Upper lobe of left lung (tissue), 6 donors: ENCODE data around the gene ARHGAP45. TPM values are rescaled to one million over a fixed set of nuclear protein-coding genes. Genes with fewer than 3 reads are reported as not detected.

Experiments used
- ATAC-seq, 2 donors: fragments of 200-7000 bp; cut with Tn5 transposase; one replicate each; pipeline ENCODE4 v1.9.1; 2022; ENCODE audit warnings: mild to moderate bottlenecking in 2 of 2, moderate library complexity in 2 of 2; ENCODE audit not compliant: low FRiP score in 2 of 2
- DNase-seq, 2 donors: peaks; one replicate each; pipeline ENCODE4 v3.0.0-alpha.2; 2019 to 2020
- H3K27ac ChIP-seq, 4 donors: fragments of 200-600 bp; sonication (generic); one replicate each; pipeline ENCODE4 v1.5.1; 2016 to 2019
- H3K27me3 ChIP-seq, 4 donors: fragments of 200-600 bp; sonication (generic); one replicate each; pipeline ENCODE4 v1.5.1; 2017 to 2019
- H3K36me3 ChIP-seq, 4 donors: fragments of 200-600 bp; sonication (generic); one replicate each; pipeline ENCODE4 v1.5.1; 2016 to 2019
- H3K4me1 ChIP-seq, 4 donors: fragments of 200-600 bp; sonication (generic); one replicate each; pipeline ENCODE4 v1.5.1; 2018 to 2019
- H3K4me3 ChIP-seq, 4 donors: fragments of 200-600 bp; sonication (generic); one replicate each; pipeline ENCODE4 v1.5.1; 2017 to 2019; ENCODE audit warnings: mild to moderate bottlenecking in 2 of 4, moderate library complexity in 1 of 4
- H3K9me3 ChIP-seq, 4 donors: fragments of 200-600 bp; sonication (generic); one replicate each; pipeline ENCODE4 v1.5.1; 2018 to 2019
- EP300 ChIP-seq, 4 donors: sonication (generic); formaldehyde crosslinking; IDR thresholded peaks; one replicate each; pipeline ENCODE4 v1.5.1; 2017; ENCODE audit warnings: antibody characterized with exemption in 4 of 4, control low read depth in 2 of 4
- POLR2A ChIP-seq, 4 donors: fragments of 450-650 bp; IDR thresholded peaks; one replicate each; pipeline ENCODE4 v1.5.1; 2016 to 2017; ENCODE audit warnings: antibody characterized with exemption in 4 of 4, mild to moderate bottlenecking in 2 of 4
- POLR2AphosphoS5 ChIP-seq, 2 donors: sonication (generic); formaldehyde crosslinking; IDR thresholded peaks; one replicate each; pipeline ENCODE4 v1.5.1; 2017; ENCODE audit warnings: antibody characterized with exemption in 2 of 2
- WGBS, 2 donors: methylation state at CpG; one replicate each; pipeline ENCODE4 v1.1.5; 2017 to 2018; 5-methylcytosine and 5-hydroxymethylcytosine counted together
- total RNA-seq, 6 donors: library from RNA; depleted of rRNA in 4 of 6; stranded (reverse); fragments of >200 nt in 4 of 6; gene quantifications; one replicate each; pipeline versions ENCODE4 v1.1.0 to v1.2.1, GENCODE V29; 2016 to 2021
- TF ChIP-seq, protein P1 (sequence below), 6 experiments: fragments of 450-650 bp in 4 of 6; fragments of 200-600 bp in 2 of 6; sonication (generic) in 2 of 6; IDR thresholded peaks; one replicate each; pipeline ENCODE4 v1.5.1; 2016 to 2019; ENCODE audit warnings: antibody characterized with exemption in 6 of 6
- donor health status: DM: no; HTN: no; CAD: no; lungs with moderate emphysema.
- donor health status: DM: no; HTN: yes; CAD: no; lungs with severe emphysema.

Gene ARHGAP45
- total RNA-seq, 6 donors from 2014 or later: 91.6 to 332 (median 123) TPM

DNA sequence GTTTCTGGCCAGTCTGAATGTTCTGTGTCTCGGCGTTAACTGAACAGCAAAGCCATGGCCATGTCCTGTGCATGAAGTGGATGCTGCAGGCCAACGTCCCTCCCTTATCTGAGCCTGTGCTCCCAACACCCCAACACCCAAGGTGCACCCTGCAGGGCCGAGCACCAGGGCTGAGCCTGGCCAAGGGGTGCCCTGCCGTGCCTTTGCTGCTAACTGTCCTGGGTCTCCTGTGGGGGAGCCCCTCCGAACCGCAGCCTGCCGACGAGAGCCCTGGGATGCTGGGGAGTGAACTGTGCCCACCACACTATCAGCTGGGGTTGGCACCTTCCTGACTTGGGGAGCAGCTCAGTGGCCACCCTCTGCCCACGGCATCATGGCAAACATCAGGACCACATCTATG, 54.4 kb downstream of the ARHGAP45 start:
- H3K4me1 ChIP-seq: peaks cover 5 to 12% (median 7%) of the 10 kb centered on the region in 4 donors

DNA sequence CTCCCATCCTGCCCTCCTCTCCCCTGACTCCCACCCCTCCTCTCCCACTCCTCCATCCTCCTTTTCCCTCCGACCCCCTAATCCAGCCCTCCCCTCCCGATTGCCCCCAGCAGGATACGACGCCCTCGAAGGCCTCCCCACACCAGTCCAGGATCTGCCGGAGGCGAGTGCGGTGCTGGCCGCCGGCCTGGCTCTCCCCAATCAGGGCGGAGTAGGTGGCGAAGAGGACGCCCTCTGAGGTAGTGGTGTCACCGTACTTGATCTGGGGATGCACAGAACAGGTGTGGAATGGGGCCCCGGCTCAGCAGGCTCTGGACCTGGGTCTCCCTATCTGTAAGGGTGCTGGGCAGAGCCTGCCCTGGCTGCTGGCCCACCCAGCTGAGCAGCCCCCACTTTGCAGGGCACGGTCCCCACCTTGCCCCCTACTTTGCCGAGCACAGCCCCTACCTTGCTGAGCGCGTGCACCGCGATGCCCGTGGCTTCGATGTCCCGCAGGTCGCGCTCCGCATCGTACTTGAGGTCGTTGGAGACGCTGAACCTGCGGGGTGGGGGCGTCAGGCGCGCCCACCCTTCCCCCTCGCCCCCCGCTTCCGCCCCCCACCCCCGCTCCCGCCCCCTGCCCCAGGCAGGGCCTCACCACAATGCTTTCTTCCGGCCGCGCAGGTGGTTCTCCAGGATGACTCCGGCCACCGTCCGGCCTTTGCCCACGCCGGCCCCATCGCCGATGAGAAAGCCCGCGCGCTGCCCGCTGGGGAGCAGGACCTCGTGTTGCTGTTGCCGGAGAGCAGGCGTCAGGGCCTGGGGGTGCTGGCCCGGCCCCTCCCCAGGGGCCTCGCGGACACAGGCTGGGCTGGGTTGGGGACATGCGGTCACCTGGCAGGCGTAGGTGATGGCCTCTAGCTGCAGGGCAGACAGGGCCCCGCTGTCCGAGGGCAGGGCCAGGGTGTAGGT, 55.3 kb downstream of the ARHGAP45 start:
- no peak for TF ChIP-seq EP300 (IDR thresholded peaks at IDR 0.05)
- no peak for TF ChIP-seq POLR2A (IDR thresholded peaks at IDR 0.05)
- TF ChIP-seq, protein P1, sequence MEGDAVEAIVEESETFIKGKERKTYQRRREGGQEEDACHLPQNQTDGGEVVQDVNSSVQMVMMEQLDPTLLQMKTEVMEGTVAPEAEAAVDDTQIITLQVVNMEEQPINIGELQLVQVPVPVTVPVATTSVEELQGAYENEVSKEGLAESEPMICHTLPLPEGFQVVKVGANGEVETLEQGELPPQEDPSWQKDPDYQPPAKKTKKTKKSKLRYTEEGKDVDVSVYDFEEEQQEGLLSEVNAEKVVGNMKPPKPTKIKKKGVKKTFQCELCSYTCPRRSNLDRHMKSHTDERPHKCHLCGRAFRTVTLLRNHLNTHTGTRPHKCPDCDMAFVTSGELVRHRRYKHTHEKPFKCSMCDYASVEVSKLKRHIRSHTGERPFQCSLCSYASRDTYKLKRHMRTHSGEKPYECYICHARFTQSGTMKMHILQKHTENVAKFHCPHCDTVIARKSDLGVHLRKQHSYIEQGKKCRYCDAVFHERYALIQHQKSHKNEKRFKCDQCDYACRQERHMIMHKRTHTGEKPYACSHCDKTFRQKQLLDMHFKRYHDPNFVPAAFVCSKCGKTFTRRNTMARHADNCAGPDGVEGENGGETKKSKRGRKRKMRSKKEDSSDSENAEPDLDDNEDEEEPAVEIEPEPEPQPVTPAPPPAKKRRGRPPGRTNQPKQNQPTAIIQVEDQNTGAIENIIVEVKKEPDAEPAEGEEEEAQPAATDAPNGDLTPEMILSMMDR (IDR thresholded peaks at IDR 0.05): no peak
- TF ChIP-seq POLR2AphosphoS5 (IDR thresholded peaks at IDR 0.05): no peak
- peaks cover 5 to 20% (median 10%) of the 10 kb centered on the region in 4 donors for H3K4me1 ChIP-seq
- no peak overlapping the region for H3K4me3 ChIP-seq
- peak overlapping the region in 2 of 4 donors; percentile 10 to 32 for H3K27ac ChIP-seq
- no peak for ATAC-seq
- WGBS, 2 donors: 96 to 97% methylated on average over 26 to 45 of the region's 63 CpGs
- H3K27me3 ChIP-seq: no peaks in the 10 kb centered on the region
- no peaks in the 10 kb centered on the region for H3K9me3 ChIP-seq
- peaks cover 74 to 100% (median 94%) of the 10 kb centered on the region in 4 donors for H3K36me3 ChIP-seq
- DNase-seq: peak in 1 of 2 donors; percentile 83

More for the DNA sequence above, 54.4 kb downstream of the ARHGAP45 start:
- ATAC-seq (no peak), DNase-seq (peak in 1 of 2 donors; percentile 61)
- Histone ChIP-seq H3K4me3 (no peak overlapping the region), H3K9me3 (no peaks in the 10 kb centered on the region), H3K27me3 (no peaks in the 10 kb centered on the region), H3K36me3 (peaks cover 78 to 100% (median 94%) of the 10 kb centered on the region in 4 donors), H3K27ac (no peak overlapping the region)
- TF ChIP-seq POLR2A (IDR thresholded peaks at IDR 0.05): no peak
- peak in 1 of 2 donors; percentile 22 for TF ChIP-seq POLR2AphosphoS5 (IDR thresholded peaks at IDR 0.05)
- TF ChIP-seq, protein P1 (IDR thresholded peaks at IDR 0.05): no peak
- no peak for TF ChIP-seq EP300 (IDR thresholded peaks at IDR 0.05)
- WGBS, 2 donors: 91 to 100% methylated on average over 1 to 10 of the region's 10 CpGs

DNA sequence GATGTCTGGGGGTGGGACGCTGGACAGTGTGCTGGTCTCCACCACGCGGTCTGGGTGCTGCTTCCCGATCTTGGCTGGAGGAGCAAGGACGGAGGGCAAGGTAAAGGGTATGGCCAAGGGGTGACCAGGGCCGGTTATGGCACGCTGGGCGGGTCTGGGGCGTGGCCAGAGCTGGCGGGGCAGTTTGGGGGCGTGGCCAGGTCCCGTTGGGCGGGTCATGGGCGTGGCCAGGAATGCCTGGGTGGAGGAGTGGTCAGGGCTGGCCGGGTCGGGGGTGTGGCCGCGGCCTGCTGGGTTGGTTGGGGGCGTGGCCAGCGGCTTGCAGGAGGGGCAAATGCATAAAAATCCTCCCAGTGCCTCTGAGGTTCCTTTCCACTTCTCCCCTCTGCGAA, 56.0 kb downstream of the ARHGAP45 start:
- 61 to 83% methylated on average over 12 to 19 of the region's 21 CpGs for WGBS, 2 donors
- Histone ChIP-seq H3K4me1 (peaks cover 7 to 20% (median 13%) of the 10 kb centered on the region in 4 donors), H3K9me3 (no peaks in the 10 kb centered on the region), H3K4me3 (no peak overlapping the region), H3K36me3 (peaks cover 72 to 100% (median 93%) of the 10 kb centered on the region in 4 donors), H3K27ac (peak overlapping the region in 2 of 4 donors; percentile 10 to 32), H3K27me3 (no peaks in the 10 kb centered on the region)
- TF ChIP-seq, protein P1 (IDR thresholded peaks at IDR 0.05): no peak
- no peak for TF ChIP-seq POLR2A (IDR thresholded peaks at IDR 0.05)
- TF ChIP-seq EP300 (IDR thresholded peaks at IDR 0.05): no peak
- TF ChIP-seq POLR2AphosphoS5 (IDR thresholded peaks at IDR 0.05): no peak
- peak; percentile 69 to 94 for DNase-seq
- ATAC-seq: peak; percentile 80 to 82

DNA sequence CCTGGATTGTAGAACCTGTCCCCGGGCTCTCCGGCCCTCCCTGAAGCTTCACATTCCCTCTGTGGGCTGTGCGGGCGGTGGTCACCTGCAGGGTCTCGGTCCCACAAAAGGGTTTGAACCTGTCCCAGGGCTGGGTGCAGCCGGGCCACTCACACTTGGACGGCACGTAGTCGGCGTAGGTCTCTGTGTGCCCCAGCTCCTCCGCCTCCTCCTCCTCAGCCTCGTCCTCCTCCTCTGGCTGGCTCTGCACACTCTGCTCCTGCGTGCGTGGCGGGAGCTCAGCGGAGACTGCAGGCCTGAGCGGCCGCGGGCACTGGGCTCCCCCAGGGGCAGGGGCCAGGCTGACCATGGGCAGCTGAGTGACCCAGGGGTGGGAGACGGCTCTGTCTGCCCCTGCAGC, 56.4 kb downstream of the ARHGAP45 start:
- 97 to 98% methylated on average over 14 to 18 of the region's 20 CpGs for WGBS, 2 donors
- Histone ChIP-seq H3K4me3 (no peak overlapping the region), H3K27ac (peak overlapping the region in 1 of 4 donors; percentile 32), H3K27me3 (no peaks in the 10 kb centered on the region), H3K9me3 (no peaks in the 10 kb centered on the region), H3K36me3 (peaks cover 70 to 100% (median 89%) of the 10 kb centered on the region in 4 donors), H3K4me1 (peaks cover 7 to 21% (median 14%) of the 10 kb centered on the region in 4 donors)
- DNase-seq (peak in 1 of 2 donors; percentile 60), ATAC-seq (no peak)
- TF ChIP-seq POLR2AphosphoS5 (IDR thresholded peaks at IDR 0.05) (no peak), EP300 (IDR thresholded peaks at IDR 0.05) (no peak), POLR2A (IDR thresholded peaks at IDR 0.05) (no peak)
- TF ChIP-seq, protein P1 (IDR thresholded peaks at IDR 0.05): no peak
